COR-L47 (cell line): Measurements from ENCODE around the gene AKR1E2.

Experiments
- DNase-seq: peaks from one replicate; lab custom pipeline; 2025; lab: John Stamatoyannopoulos, UW

The AKR1E2 gene

GRCh38 chr10:4845766-4846165, 19.8 kb downstream of the AKR1E2 start:
- no peak for DNase-seq

GRCh38 chr10:4846775-4847174, 20.8 kb downstream of the AKR1E2 start:
- no peak for DNase-seq

- DNase-seq, result no peak
These were observed 21.8 kb downstream of the AKR1E2 start for GRCh38 chr10:4847561-4848355.

- no peak for DNase-seq
These were observed 22.5 kb downstream of the AKR1E2 start for GRCh38 chr10:4848356-4849041.

- DNase-seq, result no peak
These were observed 23.0 kb downstream of the AKR1E2 start for GRCh38 chr10:4849042-4849402.

GRCh38 chr10:4849555-4850242, 23.7 kb downstream of the AKR1E2 start:
- peak; percentile 77 for DNase-seq

- no peak for DNase-seq
These were observed 24.4 kb downstream of the AKR1E2 start for GRCh38 chr10:4850397-4850796.

GRCh38 chr10:4851176-4851575, 25.2 kb downstream of the AKR1E2 start:
- DNase-seq, result no peak

GRCh38 chr10:4851846-4852245, 25.8 kb downstream of the AKR1E2 start:
- DNase-seq, result peak; percentile 7

GRCh38 chr10:4865945-4866661, 40.1 kb downstream of the AKR1E2 start:
- DNase-seq, result no peak

GRCh38 chr10:4867109-4867519, 41.1 kb downstream of the AKR1E2 start:
- DNase-seq, result no peak

GRCh38 chr10:4867520-4868356, 41.7 kb downstream of the AKR1E2 start:
- no peak for DNase-seq

- DNase-seq, result no peak
These were observed 42.3 kb downstream of the AKR1E2 start for GRCh38 chr10:4868357-4868657.

- no peak for DNase-seq
These were observed 56.7 kb downstream of the AKR1E2 start for GRCh38 chr10:4882704-4883078.

- no peak for DNase-seq
These were observed 57.2 kb downstream of the AKR1E2 start for GRCh38 chr10:4883079-4883739.

- no peak for DNase-seq
These were observed 59.2 kb downstream of the AKR1E2 start for GRCh38 chr10:4885162-4885561.

- DNase-seq, result no peak
These were observed 61.5 kb downstream of the AKR1E2 start for GRCh38 chr10:4887501-4887900.

- no peak for DNase-seq
These were observed 62.2 kb downstream of the AKR1E2 start for GRCh38 chr10:4888236-4888635.

- no peak for DNase-seq
These were observed 64.0 kb downstream of the AKR1E2 start for GRCh38 chr10:4889959-4890358.

- no peak for DNase-seq
These were observed 66.7 kb downstream of the AKR1E2 start for GRCh38 chr10:4892681-4893080.

GRCh38 chr10:4894335-4894734, 68.3 kb downstream of the AKR1E2 start:
- no peak for DNase-seq
